H1 (cell line): ENCODE results near the gene DNAJC27. TPM values are rescaled to one million over a fixed set of nuclear protein-coding genes. Genes with fewer than 3 reads are reported as not detected.

Source experiments
- CBX8 ChIP-seq: fragments of 300-800, 300-1000 bp; sonication (generic); IDR thresholded peaks from 2 replicates; pipeline ENCODE4 v1.7.1; 2016; ENCODE audit warnings: low read depth, low read length, borderline replicate concordance
- CHD1 ChIP-seq: IDR thresholded peaks from 2 replicates; pipeline ENCODE4 v1.6.1; 2012; ENCODE audit warnings: low read depth, low read length, improper control_type of control experiment
- CHD2 ChIP-seq: IDR thresholded peaks from 2 replicates; pipeline ENCODE4 v1.6.1; 2012; ENCODE audit warnings: low read length, improper control_type of control experiment
- CREB1 ChIP-seq: IDR thresholded peaks from 2 replicates; pipeline ENCODE4 v1.6.1; 2012; ENCODE audit warnings: inconsistent platforms
- EGR1 ChIP-seq: IDR thresholded peaks from 2 replicates; pipeline ENCODE4 v1.6.1; 2011; ENCODE audit warnings: low read depth, low read length, borderline replicate concordance
- EZH2 ChIP-seq: fragments of 200-600 bp; sonication (generic); IDR thresholded peaks from 2 replicates; pipeline ENCODE4 v1.7.1; 2012; ENCODE audit warnings: low read depth, mild to moderate bottlenecking, moderate library complexity, low read length, inconsistent platforms; ENCODE audit not compliant: severe bottlenecking
- GABPA ChIP-seq: IDR thresholded peaks from 2 replicates; pipeline ENCODE4 v1.6.1; 2011; ENCODE audit warnings: mild to moderate bottlenecking, low read length, moderate library complexity, borderline replicate concordance; ENCODE audit not compliant: insufficient read depth
- HDAC6 ChIP-seq: IDR thresholded peaks from one replicate; pipeline ENCODE4 v1.7.1; 2012; ENCODE audit warnings: low read depth, mild to moderate bottlenecking, inconsistent platforms, low read length, moderate library complexity
- MAFK ChIP-seq: IDR thresholded peaks from 2 replicates; pipeline ENCODE4 v1.6.1; 2012; ENCODE audit warnings: low read depth, mild to moderate bottlenecking, improper control_type of control experiment, low read length
- PHF8 ChIP-seq: fragments of 200-600 bp; sonication (generic); conservative IDR thresholded peaks from 2 replicates; pipeline ENCODE4 v1.7.1; 2012; ENCODE audit warnings: low read depth, mild to moderate bottlenecking, inconsistent platforms, low read length, moderate library complexity
- POLR2A ChIP-seq, 2 experiments: IDR thresholded peaks; 1 replicate in 1 of 2; 2 replicates in 1 of 2; pipeline ENCODE4 v1.6.1; 2011; ENCODE audit warnings: low read depth in 2 of 2, low read length in 2 of 2, mild to moderate bottlenecking in 2 of 2; ENCODE audit errors: control extremely low read depth in 1 of 2
- POU5F1 ChIP-seq: IDR thresholded peaks from 2 replicates; pipeline ENCODE4 v1.6.1; 2011; ENCODE audit warnings: low read depth, mild to moderate bottlenecking, low read length, moderate library complexity
- SAP30 ChIP-seq: fragments of 300-600 bp; sonication (generic); IDR thresholded peaks from 2 replicates; pipeline ENCODE4 v1.7.1; 2012; ENCODE audit warnings: low read length, moderate library complexity, mild to moderate bottlenecking, inconsistent platforms; ENCODE audit not compliant: insufficient read depth, insufficient replicate concordance
- SRF ChIP-seq: IDR thresholded peaks from 2 replicates; pipeline ENCODE4 v1.6.1; 2011; ENCODE audit warnings: mild to moderate bottlenecking, low read depth, low read length, moderate library complexity
- SUZ12 ChIP-seq: fragments of 200-600 bp; sonication (generic); IDR thresholded peaks from 2 replicates; pipeline ENCODE4 v1.6.1; 2012; ENCODE audit warnings: mild to moderate bottlenecking, inconsistent platforms, low read length, moderate library complexity, mixed read lengths
- YY1 ChIP-seq: IDR thresholded peaks from 2 replicates; pipeline ENCODE4 v1.6.1; 2011; ENCODE audit warnings: low read depth, mild to moderate bottlenecking, low read length
- polyA plus RNA-seq, 7 experiments: library from polyadenylated mRNA; depleted of rRNA in 3 of 7; stranded (reverse) in 5 of 7; unstranded in 2 of 7; fragments of >200 nt in 5 of 7; fragments of 200-250 nt in 2 of 7; gene quantifications; 1 replicate in 5 of 7; 2 replicates in 1 of 7; 4 replicates in 1 of 7; pipeline versions ENCODE4 v1.2.1 to v1.2.3, GENCODE V29; 2011 to 2013; ENCODE audit warnings: missing spikeins in 2 of 7, mixed read lengths in 2 of 7
- total RNA-seq: library from RNA; stranded (reverse); fragmentation: NEBNext Ultra II Directional; extraction: Animal tissue kit (Norgen Biotek cat#: 25700); gene quantifications from 2 replicates; pipeline ENCODE4 v1.2.1, GENCODE V29; 2021
- TF ChIP-seq, protein P1 (sequence below): IDR thresholded peaks from 2 replicates; pipeline ENCODE4 v1.6.1; 2011; ENCODE audit warnings: low read length, improper control_type of control experiment
- TF ChIP-seq, protein P2 (sequence below): IDR thresholded peaks from 2 replicates; pipeline ENCODE4 v1.6.1; 2012; ENCODE audit warnings: inconsistent platforms

The DNAJC27 gene
- total and polyA plus RNA-seq, 2 of the 8 experiments (the other 6 are each of a cell fraction or from before 2014, with no cell fraction given), result 1.4 to 4.5 TPM

DNA sequence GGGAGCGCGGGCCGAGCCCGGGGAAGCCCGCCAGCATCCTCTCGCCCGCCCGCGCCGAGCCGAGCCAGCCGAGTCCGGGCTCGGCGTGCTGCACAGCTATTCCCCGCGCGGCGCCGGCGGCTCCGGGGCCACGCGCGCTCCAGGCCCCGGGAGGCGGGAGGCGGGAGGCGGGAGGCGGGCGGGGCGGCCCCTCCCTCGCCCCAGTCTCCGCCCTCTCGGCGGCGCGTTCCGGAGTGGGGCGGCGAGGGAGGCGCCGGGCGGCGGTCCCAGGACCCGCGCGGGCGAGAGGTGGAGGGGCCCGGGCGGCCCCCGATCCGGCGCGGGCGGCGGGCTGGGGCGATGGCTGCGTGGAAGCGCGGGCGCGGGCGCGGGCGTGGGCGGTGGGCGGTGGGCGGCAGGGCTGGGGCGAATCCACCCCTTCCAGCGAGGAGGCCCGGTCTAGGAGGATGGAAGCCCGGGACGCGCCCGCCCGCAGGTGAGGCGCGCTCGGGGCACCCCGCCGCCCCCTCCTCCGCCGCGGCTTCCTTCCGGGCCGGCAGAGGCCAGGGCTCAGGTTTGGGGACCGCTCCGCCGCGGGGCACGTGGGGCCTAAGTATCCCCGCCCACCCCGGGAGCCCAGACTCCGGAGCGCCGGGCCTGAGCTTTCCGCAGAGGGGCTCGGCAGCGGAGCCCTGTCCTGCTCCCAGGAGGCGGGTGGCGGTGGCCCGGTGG is 51.5 kb downstream of the DNAJC27 start, which contains the start of gene ADCY3 (continued):
- TF ChIP-seq, protein P1, sequence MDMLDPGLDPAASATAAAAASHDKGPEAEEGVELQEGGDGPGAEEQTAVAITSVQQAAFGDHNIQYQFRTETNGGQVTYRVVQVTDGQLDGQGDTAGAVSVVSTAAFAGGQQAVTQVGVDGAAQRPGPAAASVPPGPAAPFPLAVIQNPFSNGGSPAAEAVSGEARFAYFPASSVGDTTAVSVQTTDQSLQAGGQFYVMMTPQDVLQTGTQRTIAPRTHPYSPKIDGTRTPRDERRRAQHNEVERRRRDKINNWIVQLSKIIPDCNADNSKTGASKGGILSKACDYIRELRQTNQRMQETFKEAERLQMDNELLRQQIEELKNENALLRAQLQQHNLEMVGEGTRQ, result peak; percentile 54; the same call in 1 of the 2 replicates
- TF ChIP-seq CREB1 (no peak), PHF8 (peak; percentile 34; the same call in 1 of the 2 replicates), EZH2 (no peak), CHD2 (no peak), YY1 (no peak), GABPA (no peak), HDAC6 (no peak), CHD1 (no peak), SRF (no peak), MAFK (no peak), SAP30 (no peak), POLR2A (IDR thresholded peaks at IDR 0.05; ENCODE audit: control extremely low read depth in 1 of 2, low read depth in 2 of 2, low read length in 2 of 2) (0 out of 3 replicates have a peak, but pooled peaks of 1 of the 2 experiments have one; percentile 21), SUZ12 (0 out of 2 replicates have a peak, but pooled peaks have one; percentile 12), CBX8 (no peak), POU5F1 (no peak), EGR1 (no peak)
- TF ChIP-seq, protein P2, sequence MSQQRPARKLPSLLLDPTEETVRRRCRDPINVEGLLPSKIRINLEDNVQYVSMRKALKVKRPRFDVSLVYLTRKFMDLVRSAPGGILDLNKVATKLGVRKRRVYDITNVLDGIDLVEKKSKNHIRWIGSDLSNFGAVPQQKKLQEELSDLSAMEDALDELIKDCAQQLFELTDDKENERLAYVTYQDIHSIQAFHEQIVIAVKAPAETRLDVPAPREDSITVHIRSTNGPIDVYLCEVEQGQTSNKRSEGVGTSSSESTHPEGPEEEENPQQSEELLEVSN, result peak; percentile 57
